GM23248 (cell line): Measurements from ENCODE around the gene TNFSF13B. TPM values are rescaled to one million over a fixed set of nuclear protein-coding genes. Genes with fewer than 3 reads are reported as not detected.

ENCODE experiments used
- DNase-seq: peaks from one replicate; pipeline ENCODE4 v3.0.0-alpha.2; 2015
- H2AFZ ChIP-seq: fragments of 200-600 bp; sonication (generic); 2 replicates; pipeline ENCODE4 v1.6.1; 2016; ENCODE audit warnings: antibody characterized with exemption
- H3F3A ChIP-seq: fragments of 200-600 bp; sonication (generic); 2 replicates; pipeline ENCODE4 v1.6.1; 2016; ENCODE audit warnings: mild to moderate bottlenecking, antibody characterized with exemption, mixed run types; ENCODE audit not compliant: insufficient read depth
- H3K27ac ChIP-seq: fragments of 200-600 bp; sonication (generic); 2 replicates; pipeline ENCODE4 v1.5.1; 2016; ENCODE audit warnings: mild to moderate bottlenecking
- H3K27me3 ChIP-seq: fragments of 200-600 bp; sonication (generic); replicated peaks from 2 replicates; pipeline ENCODE4 v1.6.1; 2016; ENCODE audit warnings: mild to moderate bottlenecking; ENCODE audit not compliant: insufficient read depth
- H3K36me3 ChIP-seq: fragments of 200-600 bp; sonication (generic); 2 replicates; pipeline ENCODE4 v1.6.1; 2016; ENCODE audit warnings: low read depth, mild to moderate bottlenecking
- H3K4me1 ChIP-seq: fragments of 200-600 bp; sonication (generic); 2 replicates; pipeline ENCODE4 v1.6.1; 2016; ENCODE audit warnings: mild to moderate bottlenecking; ENCODE audit not compliant: insufficient read depth
- H3K4me2 ChIP-seq: fragments of 200-600 bp; sonication (generic); one replicate; pipeline ENCODE4 v1.6.1; 2016; ENCODE audit warnings: mild to moderate bottlenecking; ENCODE audit not compliant: unreplicated experiment
- H3K4me3 ChIP-seq: fragments of 200-600 bp; sonication (generic); 2 replicates; pipeline ENCODE4 v1.5.1; 2016; ENCODE audit warnings: mild to moderate bottlenecking
- H3K79me2 ChIP-seq: fragments of 200-600 bp; sonication (generic); 2 replicates; pipeline ENCODE4 v1.6.1; 2016; ENCODE audit warnings: mild to moderate bottlenecking; ENCODE audit not compliant: insufficient read depth
- H3K9ac ChIP-seq: fragments of 200-600 bp; sonication (generic); 2 replicates; pipeline ENCODE4 v1.6.1; 2016; ENCODE audit warnings: mild to moderate bottlenecking
- H3K9me2 ChIP-seq: fragments of 200-600 bp; sonication (generic); 2 replicates; pipeline ENCODE4 v1.6.1; 2016; ENCODE audit warnings: mixed run types, mild to moderate bottlenecking, moderate library complexity; ENCODE audit not compliant: insufficient read depth
- H3K9me3 ChIP-seq: fragments of 200-600 bp; sonication (generic); one replicate; pipeline ENCODE4 v1.6.1; 2017; ENCODE audit warnings: low read depth
- H4K20me1 ChIP-seq: fragments of 200-600 bp; sonication (generic); 2 replicates; pipeline ENCODE4 v1.6.0; 2016; ENCODE audit not compliant: insufficient read depth
- EZH2 ChIP-seq: fragments of 200-600 bp; sonication (generic); IDR thresholded peaks from 2 replicates; pipeline ENCODE4 v1.6.1; 2018; ENCODE audit warnings: antibody characterized with exemption, mild to moderate bottlenecking; ENCODE audit not compliant: insufficient read depth, poor library complexity, severe bottlenecking
- EZH2phosphoT487 ChIP-seq: fragments of 200-600 bp; sonication (generic); IDR thresholded peaks from 2 replicates; pipeline ENCODE4 v1.6.1; 2018; ENCODE audit warnings: antibody characterized with exemption, moderate library complexity, mild to moderate bottlenecking, low read depth; ENCODE audit not compliant: insufficient read depth
- whole genome bisulfite sequencing, 2 experiments: methylation state at CpG; one replicate each; pipeline ENCODE4 v1.1.6; 2015 to 2017; ENCODE audit warnings: low lambda C conversion rate in 2 of 2, low coverage in 1 of 2; ENCODE audit errors: missing lambda C conversion rate in 2 of 2; 5-methylcytosine and 5-hydroxymethylcytosine counted together
- in situ Hi-C: fragments of 300-500 bp; cut with MboI; formaldehyde crosslinking; loops from 2 replicates; pipeline ENCODE4 v1.15.0; 2020
- polyA plus RNA-seq: library from polyadenylated mRNA; unstranded; fragments of >200 nt; fragmentation: Nextera tagmentation; extraction: Ambion mirVana; gene quantifications from 2 replicates; pipeline ENCODE4 v1.2.1, GENCODE V29; 2016
- total RNA-seq: library from RNA; depleted of rRNA; stranded (reverse); fragments of >200 nt; shearing (Covaris generic); gene quantifications from 2 replicates; pipeline ENCODE4 v1.2.3, GENCODE V29; 2014; rRNA removed

Gene TNFSF13B, protein sequence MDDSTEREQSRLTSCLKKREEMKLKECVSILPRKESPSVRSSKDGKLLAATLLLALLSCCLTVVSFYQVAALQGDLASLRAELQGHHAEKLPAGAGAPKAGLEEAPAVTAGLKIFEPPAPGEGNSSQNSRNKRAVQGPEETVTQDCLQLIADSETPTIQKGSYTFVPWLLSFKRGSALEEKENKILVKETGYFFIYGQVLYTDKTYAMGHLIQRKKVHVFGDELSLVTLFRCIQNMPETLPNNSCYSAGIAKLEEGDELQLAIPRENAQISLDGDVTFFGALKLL
- total RNA-seq: 0.13 and 2.5 TPM in 2 replicates
- polyA plus RNA-seq: 0.14 and 0.40 TPM in 2 replicates

DNA sequence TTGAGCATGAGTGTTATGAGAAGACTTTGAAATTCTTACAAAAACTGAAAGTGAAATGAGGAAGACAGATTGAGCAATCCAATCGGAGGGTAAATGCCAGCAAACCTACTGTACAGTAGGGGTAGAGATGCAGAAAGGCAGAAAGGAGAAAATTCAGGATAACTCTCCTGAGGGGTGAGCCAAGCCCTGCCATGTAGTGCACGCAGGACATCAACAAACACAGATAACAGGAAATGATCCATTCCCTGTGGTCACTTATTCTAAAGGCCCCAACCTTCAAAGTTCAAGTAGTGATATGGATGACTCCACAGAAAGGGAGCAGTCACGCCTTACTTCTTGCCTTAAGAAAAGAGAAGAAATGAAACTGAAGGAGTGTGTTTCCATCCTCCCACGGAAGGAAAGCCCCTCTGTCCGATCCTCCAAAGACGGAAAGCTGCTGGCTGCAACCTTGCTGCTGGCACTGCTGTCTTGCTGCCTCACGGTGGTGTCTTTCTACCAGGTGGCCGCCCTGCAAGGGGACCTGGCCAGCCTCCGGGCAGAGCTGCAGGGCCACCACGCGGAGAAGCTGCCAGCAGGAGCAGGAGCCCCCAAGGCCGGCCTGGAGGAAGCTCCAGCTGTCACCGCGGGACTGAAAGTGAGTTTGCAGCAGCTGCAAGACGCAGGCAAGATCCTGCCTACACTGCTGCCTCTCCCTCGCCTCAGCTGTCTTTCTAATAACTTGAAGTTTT is at the start of gene TNFSF13B:
TSS of gene TNFSF13B (plus strand) at position 118 of the 728 bp plus-strand sequence. CDS start at position 296, 178 bp downstream.
- Histone ChIP-seq H3K9me3 (no peaks in the 10 kb centered on the region), H2AFZ (peak within 1 kb of the TSS; percentile 84), H4K20me1 (no peaks in the 10 kb centered on the region), H3F3A (peaks cover 10% of the 10 kb centered on the region; the same call in 1 of the 2 replicates), H3K4me3 (peak within 1 kb of the TSS; percentile 62), H3K36me3 (no peaks in the 10 kb centered on the region), H3K4me2 (peak within 1 kb of the TSS; percentile 89), H3K79me2 (no peaks in the 10 kb centered on the region), H3K4me1 (peaks cover 17% of the 10 kb centered on the region), H3K9ac (peak within 1 kb of the TSS; percentile 48), H3K9me2 (no peaks in the 10 kb centered on the region), H3K27ac (no peak within 1 kb of the TSS), H3K27me3 (no peaks in the 10 kb centered on the region)
- no peak for TF ChIP-seq EZH2
- no peak for TF ChIP-seq EZH2phosphoT487
- WGBS, 2 experiments: 1% methylated on average over 16 of the region's 16 CpGs
- DNase-seq: peak; percentile 59
- in situ Hi-C loops: no loop called here

DNA sequence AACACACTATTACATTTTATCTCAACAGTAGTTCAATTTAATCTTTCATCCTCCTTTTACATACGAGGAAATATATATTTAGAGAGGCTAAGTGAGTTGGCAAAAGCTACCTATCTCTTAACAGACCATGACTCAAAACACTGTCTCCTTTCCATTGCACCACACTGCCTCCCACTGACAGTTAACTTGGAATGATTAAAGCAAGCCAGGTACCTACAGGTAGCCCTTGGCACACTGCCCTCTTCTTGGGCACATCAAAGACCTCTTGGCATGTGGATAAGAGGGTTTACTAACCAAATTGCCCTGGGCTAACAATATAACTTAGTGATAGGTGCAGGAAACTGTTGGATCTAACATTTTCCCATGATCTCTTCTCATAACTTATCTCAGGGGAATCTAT is 49.5 kb upstream of the TNFSF13B start:
- Histone ChIP-seq H3K4me2 (peak overlapping the region; percentile 89), H3K36me3 (no peaks in the 10 kb centered on the region), H3K4me1 (peaks cover 30% of the 10 kb centered on the region), H3F3A (no peaks in the 10 kb centered on the region), H3K9me2 (no peaks in the 10 kb centered on the region), H3K79me2 (peaks cover 88% of the 10 kb centered on the region), H3K4me3 (no peak overlapping the region), H3K27me3 (no peaks in the 10 kb centered on the region), H3K9me3 (no peaks in the 10 kb centered on the region), H3K9ac (no peak overlapping the region), H3K27ac (no peak overlapping the region), H2AFZ (no peak overlapping the region), H4K20me1 (no peaks in the 10 kb centered on the region)
- no peak for DNase-seq
- no peak for TF ChIP-seq EZH2
- in situ Hi-C loops: no loop called here
- 47 to 65% methylated on average over 1 of the region's 1 CpG for WGBS, 2 experiments

DNA sequence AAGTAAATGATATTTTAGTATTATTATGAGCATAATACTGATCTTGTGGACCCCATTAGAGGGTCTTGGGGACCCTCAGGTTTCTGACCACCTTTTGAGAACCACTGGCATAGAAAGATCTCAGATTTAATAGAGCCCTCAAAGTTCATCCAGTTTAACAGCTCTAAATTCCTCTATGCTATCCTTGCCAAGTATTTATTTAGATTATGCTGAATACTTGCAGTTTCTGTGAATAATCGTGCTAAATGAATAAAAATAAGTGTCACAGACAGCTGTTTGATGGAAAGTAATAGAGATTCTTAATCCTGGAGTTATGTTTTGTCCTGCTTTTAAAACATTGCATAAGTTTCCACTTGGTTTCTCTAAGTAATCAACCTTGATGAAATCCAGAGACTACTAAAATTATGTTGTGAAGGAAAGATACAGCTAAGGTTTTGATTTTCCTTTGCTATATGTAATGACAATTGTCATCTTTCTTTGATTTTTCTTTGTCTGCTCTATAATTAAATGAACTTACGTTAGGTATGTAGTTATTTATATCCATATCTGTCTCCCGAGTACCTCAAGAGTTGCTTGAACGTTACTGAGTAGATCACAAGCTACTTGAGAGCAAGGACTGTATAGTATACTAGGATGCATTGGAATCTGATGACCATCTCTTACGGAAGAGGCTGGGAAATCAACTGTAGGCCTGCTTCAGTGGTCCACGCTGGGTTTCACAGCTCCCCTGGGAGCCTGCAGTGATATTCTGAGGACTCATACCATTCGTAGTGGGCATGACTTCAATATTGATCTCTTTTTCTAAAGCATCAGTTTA is 45.6 kb upstream of the TNFSF13B start:
- Histone ChIP-seq H3K27ac (no peak overlapping the region), H3K27me3 (no peaks in the 10 kb centered on the region), H3K9me2 (no peaks in the 10 kb centered on the region), H3K36me3 (no peaks in the 10 kb centered on the region), H3K79me2 (peaks cover 95% of the 10 kb centered on the region), H4K20me1 (no peaks in the 10 kb centered on the region), H3K4me1 (peaks cover 18% of the 10 kb centered on the region), H2AFZ (no peak overlapping the region), H3K9ac (no peak overlapping the region), H3K9me3 (no peaks in the 10 kb centered on the region), H3K4me3 (no peak overlapping the region), H3F3A (no peaks in the 10 kb centered on the region), H3K4me2 (no peak overlapping the region)
- no peak for TF ChIP-seq EZH2
- no peak for TF ChIP-seq EZH2phosphoT487
- no peak for DNase-seq
- in situ Hi-C loops: no loop called here
- WGBS, 2 experiments: 61 to 71% methylated on average over 7 of the region's 7 CpGs

DNA sequence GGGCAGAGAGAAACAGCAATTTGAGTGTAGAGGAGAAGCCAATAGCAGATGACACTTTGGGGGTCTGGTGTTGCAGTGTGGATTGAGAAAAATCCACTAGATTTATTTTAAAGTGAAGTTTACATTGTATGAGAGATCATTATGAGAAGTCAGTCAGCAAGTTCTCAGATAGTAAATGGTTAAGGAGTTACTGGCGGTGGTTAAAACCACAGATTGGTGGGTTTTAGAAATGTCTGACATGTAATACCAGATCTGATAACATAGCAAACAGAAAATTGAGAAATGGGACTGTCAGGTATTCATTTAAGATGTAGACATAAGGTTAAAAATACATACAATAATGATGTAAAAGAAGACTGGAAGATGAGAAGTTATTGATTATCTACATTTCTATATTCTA is 44.1 kb upstream of the TNFSF13B start:
- Histone ChIP-seq H3K36me3 (no peaks in the 10 kb centered on the region), H2AFZ (no peak overlapping the region), H3K9me3 (no peaks in the 10 kb centered on the region), H3K27ac (no peak overlapping the region), H3K9me2 (no peaks in the 10 kb centered on the region), H3K79me2 (peaks cover 94% of the 10 kb centered on the region), H3K9ac (no peak overlapping the region), H3K4me2 (no peak overlapping the region), H3K4me3 (no peak overlapping the region), H3K4me1 (peaks cover 6% of the 10 kb centered on the region), H3F3A (no peaks in the 10 kb centered on the region), H3K27me3 (no peaks in the 10 kb centered on the region), H4K20me1 (no peaks in the 10 kb centered on the region)
- in situ Hi-C loops: no loop called here
- WGBS, 2 experiments: 69 to 71% methylated on average over 1 of the region's 1 CpG
- DNase-seq: no peak
- TF ChIP-seq EZH2phosphoT487 (no peak), EZH2 (no peak)
